ENCODE measurements around the gene RHOT2. TPM values are rescaled to one million over a fixed set of nuclear protein-coding genes. Genes with fewer than 3 reads are reported as not detected.
"Not testable (repeated sequence)": the region's sequence is repeated elsewhere in the genome, so short reads cannot be mapped to it uniquely, and the experiment has no call there.

RHOT2 gene
- total RNA-seq, 1 donor from 2014 or later = 93.2 TPM

- Histone ChIP-seq H3K9ac (ENCODE audit: low read length) (peak overlapping the region; percentile 92), H3K4me2 (ENCODE audit: low read length) (peak overlapping the region; percentile 99), H2AFZ (ENCODE audit: low read depth, low read length) (peak overlapping the region; percentile 79), H3K27me3 (ENCODE audit: insufficient read depth, low read length) (peaks cover 5% of the 10 kb centered on the region), H3K4me3 (ENCODE audit: insufficient read depth, low read depth, low read length) (peak overlapping the region; percentile 79), H4K20me1 (ENCODE audit: insufficient read depth, low read length) (no peaks in the 10 kb centered on the region), H3K4me1 (ENCODE audit: insufficient read depth, low read length) (peaks cover 5% of the 10 kb centered on the region), H3K79me2 (ENCODE audit: insufficient read depth, low read length) (peaks cover 41% of the 10 kb centered on the region), H3K27ac (ENCODE audit: low read depth, low read length) (peak overlapping the region; percentile 79), H3K9me3 (ENCODE audit: insufficient read depth, low read depth, low read length) (no peaks in the 10 kb centered on the region), H3K36me3 (ENCODE audit: insufficient read depth, low read length) (no peaks in the 10 kb centered on the region)
- H3K27me3 Mint-ChIP-seq (ENCODE audit: low read depth, unreplicated experiment) = peaks cover 9% of the 10 kb centered on the region
- H3K27ac Mint-ChIP-seq (ENCODE audit: unreplicated experiment) = peak overlapping the region; percentile 78
- no peak for TF ChIP-seq CTCF (IDR thresholded peaks at IDR 0.05; ENCODE audit: insufficient read depth, low read depth, low read length)
- no peak for TF ChIP-seq EZH2 (IDR thresholded peaks at IDR 0.05; ENCODE audit: insufficient read depth, low read length)
- FAIRE-seq (no peak), DNase-seq (ENCODE audit: low read depth) (no peak)
- peaks cover 2% of the 10 kb centered on the region for H3K36me3 Mint-ChIP-seq (ENCODE audit: low read depth, unreplicated experiment)
- no peaks in the 10 kb centered on the region for H3K9me3 Mint-ChIP-seq (ENCODE audit: unreplicated experiment)
- H3K4me3 Mint-ChIP-seq (ENCODE audit: unreplicated experiment) = peak overlapping the region; percentile 89
- peaks cover 4% of the 10 kb centered on the region for H3K4me1 Mint-ChIP-seq (ENCODE audit: low read depth, unreplicated experiment)
Measured at GRCh38 chr16:689175-689897, 21.4 kb downstream of the RHOT2 start.

DNA sequence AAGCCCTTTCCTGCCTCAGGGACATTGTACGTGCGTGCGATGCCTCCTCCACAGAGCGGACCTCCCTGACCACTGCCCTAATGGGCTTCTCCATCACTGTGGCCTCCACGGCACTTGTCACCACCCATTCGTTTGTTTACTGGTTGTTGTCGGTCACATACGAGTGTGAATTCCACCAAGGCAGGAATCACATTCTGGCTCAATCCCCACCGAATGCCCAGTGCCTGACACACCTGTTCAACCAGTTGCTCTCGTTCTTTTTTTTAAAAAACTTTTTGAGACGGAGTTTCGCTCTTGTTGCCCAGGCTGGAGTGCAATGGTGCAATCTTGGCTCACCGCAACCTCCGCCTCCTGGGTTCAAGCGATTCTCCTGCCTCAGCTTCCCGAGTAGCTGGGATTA is 23.3 kb downstream of the RHOT2 start:
- peak overlapping the region; percentile 89 for H3K4me3 Mint-ChIP-seq (ENCODE audit: unreplicated experiment)
- not testable (repeated sequence) for H3K9me3 Mint-ChIP-seq (ENCODE audit: unreplicated experiment); H3K36me3 Mint-ChIP-seq (ENCODE audit: low read depth, unreplicated experiment); H3K4me1 ChIP-seq (ENCODE audit: insufficient read depth, low read length); H3K27ac ChIP-seq (ENCODE audit: low read depth, low read length); H3K4me2 ChIP-seq (ENCODE audit: low read length); H3K9ac ChIP-seq (ENCODE audit: low read length); H3K4me3 ChIP-seq (ENCODE audit: insufficient read depth, low read depth, low read length); FAIRE-seq; H3K9me3 ChIP-seq (ENCODE audit: insufficient read depth, low read depth, low read length); H3K4me1 Mint-ChIP-seq (ENCODE audit: low read depth, unreplicated experiment); H2AFZ ChIP-seq (ENCODE audit: low read depth, low read length); H3K27ac Mint-ChIP-seq (ENCODE audit: unreplicated experiment); H3K36me3 ChIP-seq (ENCODE audit: insufficient read depth, low read length); H3K27me3 ChIP-seq (ENCODE audit: insufficient read depth, low read length); H4K20me1 ChIP-seq (ENCODE audit: insufficient read depth, low read length); DNase-seq (ENCODE audit: low read depth)
- peaks cover 28% of the 10 kb centered on the region for H3K79me2 ChIP-seq (ENCODE audit: insufficient read depth, low read length)
- H3K27me3 Mint-ChIP-seq (ENCODE audit: low read depth, unreplicated experiment) = peaks cover 20% of the 10 kb centered on the region

DNA sequence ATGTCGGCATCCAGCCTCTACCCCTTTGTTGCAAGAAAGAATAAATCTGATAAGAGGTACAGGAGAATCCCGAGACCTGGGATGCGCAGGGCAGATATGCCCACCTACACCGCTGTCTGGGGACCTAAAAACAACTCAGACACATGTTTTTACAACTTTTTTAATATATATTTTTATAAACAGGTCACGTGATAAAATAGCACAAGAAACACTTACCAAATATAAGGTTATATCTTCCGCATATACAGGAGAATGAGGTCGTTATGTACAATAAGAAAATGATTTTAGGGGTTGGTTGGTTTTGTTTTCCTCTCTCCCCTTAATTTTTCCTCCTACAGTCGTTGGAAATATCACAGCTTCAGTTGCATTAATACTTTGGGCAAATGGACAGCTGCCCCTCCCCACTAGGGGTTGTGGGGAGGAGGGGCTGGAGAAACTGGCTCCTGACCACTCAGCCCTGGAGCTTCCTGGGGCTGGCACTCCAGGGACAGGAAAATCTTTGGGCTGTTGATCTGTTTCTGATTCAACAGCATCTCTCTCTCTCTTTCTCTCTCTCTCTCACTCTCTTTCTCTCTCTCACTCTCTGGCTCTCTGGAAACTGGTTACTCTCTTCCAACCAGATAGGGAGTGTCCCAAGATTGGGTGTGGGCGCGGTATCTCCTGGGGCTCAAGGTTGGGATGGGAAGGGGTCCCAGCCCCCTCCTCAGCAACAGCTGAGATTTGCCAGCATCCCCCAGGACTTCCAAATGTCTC is 24.6 kb downstream of the RHOT2 start:
- Mint-ChIP-seq H3K36me3 (ENCODE audit: low read depth, unreplicated experiment) (peaks cover 2% of the 10 kb centered on the region), H3K4me1 (ENCODE audit: low read depth, unreplicated experiment) (peaks cover 2% of the 10 kb centered on the region), H3K4me3 (ENCODE audit: unreplicated experiment) (peak overlapping the region; percentile 50), H3K27me3 (ENCODE audit: low read depth, unreplicated experiment) (peaks cover 25% of the 10 kb centered on the region), H3K27ac (ENCODE audit: unreplicated experiment) (no peak overlapping the region), H3K9me3 (ENCODE audit: unreplicated experiment) (no peaks in the 10 kb centered on the region)
- TF ChIP-seq CTCF (IDR thresholded peaks at IDR 0.05; ENCODE audit: insufficient read depth, low read depth, low read length) (no peak), EZH2 (IDR thresholded peaks at IDR 0.05; ENCODE audit: insufficient read depth, low read length) (no peak)
- H3K4me2 ChIP-seq (ENCODE audit: low read length) = no peak overlapping the region
- H3K79me2 ChIP-seq (ENCODE audit: insufficient read depth, low read length) = peaks cover 19% of the 10 kb centered on the region
- DNase-seq (ENCODE audit: low read depth) (no peak), FAIRE-seq (no peak)
- H4K20me1 ChIP-seq (ENCODE audit: insufficient read depth, low read length) = no peaks in the 10 kb centered on the region
- no peak overlapping the region for H3K9ac ChIP-seq (ENCODE audit: low read length)
- no peaks in the 10 kb centered on the region for H3K9me3 ChIP-seq (ENCODE audit: insufficient read depth, low read depth, low read length)
- H3K27ac ChIP-seq (ENCODE audit: low read depth, low read length) = no peak overlapping the region
- H3K4me3 ChIP-seq (ENCODE audit: insufficient read depth, low read depth, low read length) = no peak overlapping the region
- no peaks in the 10 kb centered on the region for H3K36me3 ChIP-seq (ENCODE audit: insufficient read depth, low read length)
- peaks cover 10% of the 10 kb centered on the region for H3K27me3 ChIP-seq (ENCODE audit: insufficient read depth, low read length)
- H3K4me1 ChIP-seq (ENCODE audit: insufficient read depth, low read length) = peaks cover 5% of the 10 kb centered on the region
- no peak overlapping the region for H2AFZ ChIP-seq (ENCODE audit: low read depth, low read length)
